ENCODE data around the gene GSK3A.

GRCh38 chr19:42267644-42268141 is 25.3 kb upstream of the GSK3A start:
- TF ChIP-seq CTCF (conservative IDR thresholded peaks at IDR 0.05; ENCODE audit: low read depth, low read length) (no peak), EZH2 (IDR thresholded peaks at IDR 0.05; ENCODE audit: borderline replicate concordance, low read depth, low read length, poor library complexity, severe bottlenecking) (no peak)
